Stimulated activated effector memory CD8-positive, alpha-beta T cell treated with anti-CD3 and anti-CD28 coated beads, Interleukin-12 subunit alpha, Interleukin-12 subunit beta, amount 100 ng/mL, for 72 hours (primary cell): ENCODE data around the gene ZFAND3.
A peak's percentile ranks its signal among the peaks of the same experiment; 100 is the strongest.
"Not testable (repeated sequence)": the region's sequence is repeated elsewhere in the genome, so short reads cannot be mapped to it uniquely, and the experiment has no call there.

Experiments used
- ATAC-seq: fragments of 150-1000 bp; cut with Tn5 transposase; 2 replicates; pipeline ENCODE4 v1.10.0; 2021
- DNase-seq, 2 donors: peaks; one replicate each; pipeline ENCODE4 v3.0.0; 2021 to 2022; ENCODE audit warnings: low spot score in 2 of 2
- H3K27ac Mint-ChIP-seq: one replicate; pipeline ENCODE4 v1.8.0; 2022; ENCODE audit warnings: mild to moderate bottlenecking, mixed read lengths
- H3K36me3 Mint-ChIP-seq: one replicate; pipeline ENCODE4 v1.8.0; 2022; ENCODE audit warnings: mild to moderate bottlenecking, mixed read lengths
- H3K4me1 Mint-ChIP-seq: one replicate; pipeline ENCODE4 v1.8.0; 2022; ENCODE audit warnings: mixed read lengths
- H3K4me3 Mint-ChIP-seq: one replicate; pipeline ENCODE4 v1.8.0; 2022; ENCODE audit warnings: mild to moderate bottlenecking, mixed read lengths
- H3K9me3 Mint-ChIP-seq: one replicate; pipeline ENCODE4 v1.8.0; 2022; ENCODE audit warnings: mixed read lengths

The ZFAND3 gene

GRCh38 chr6:37984578-37984977 lies 165.1 kb downstream of the ZFAND3 start:
- Mint-ChIP-seq H3K4me3 (no peak overlapping the region), H3K9me3 (no peaks in the 10 kb centered on the region), H3K4me1 (peaks cover 76% of the 10 kb centered on the region)

GRCh38 chr6:37985355-37985754 lies 165.8 kb downstream of the ZFAND3 start:
- Mint-ChIP-seq H3K27ac (no peak overlapping the region), H3K9me3 (no peaks in the 10 kb centered on the region), H3K36me3 (no peaks in the 10 kb centered on the region), H3K4me1 (peaks cover 76% of the 10 kb centered on the region), H3K4me3 (no peak overlapping the region)
- DNase-seq = no peak
- peak; percentile 52 for ATAC-seq

More at GRCh38 chr6:37984578-37984977, 165.1 kb downstream of the ZFAND3 start:
- peak overlapping the region; percentile 2 for H3K27ac Mint-ChIP-seq
- no peaks in the 10 kb centered on the region for H3K36me3 Mint-ChIP-seq
- ATAC-seq (no peak), DNase-seq (no peak)

GRCh38 chr6:37987018-37987417 lies 167.5 kb downstream of the ZFAND3 start:
- Mint-ChIP-seq H3K9me3 (no peaks in the 10 kb centered on the region), H3K27ac (peak overlapping the region; percentile 29), H3K36me3 (no peaks in the 10 kb centered on the region), H3K4me3 (no peak overlapping the region), H3K4me1 (peaks cover 61% of the 10 kb centered on the region)
- no peak for DNase-seq
- peak; percentile 86 for ATAC-seq

GRCh38 chr6:37987559-37987958 lies 168.0 kb downstream of the ZFAND3 start:
- Mint-ChIP-seq H3K4me3 (no peak overlapping the region), H3K36me3 (no peaks in the 10 kb centered on the region), H3K9me3 (no peaks in the 10 kb centered on the region), H3K27ac (peak overlapping the region; percentile 29), H3K4me1 (peaks cover 65% of the 10 kb centered on the region)
- ATAC-seq (no peak), DNase-seq (no peak)

GRCh38 chr6:37988127-37988526 lies 168.6 kb downstream of the ZFAND3 start:
- H3K27ac Mint-ChIP-seq = no peak overlapping the region
- H3K4me1 Mint-ChIP-seq = peaks cover 69% of the 10 kb centered on the region
- H3K9me3 Mint-ChIP-seq = no peaks in the 10 kb centered on the region
- no peaks in the 10 kb centered on the region for H3K36me3 Mint-ChIP-seq
- H3K4me3 Mint-ChIP-seq = no peak overlapping the region
- DNase-seq (no peak), ATAC-seq (no peak)

- ATAC-seq = no peak
- DNase-seq = no peak
- H3K36me3 Mint-ChIP-seq = no peaks in the 10 kb centered on the region
- H3K9me3 Mint-ChIP-seq = no peaks in the 10 kb centered on the region
- no peak overlapping the region for H3K4me3 Mint-ChIP-seq
- H3K4me1 Mint-ChIP-seq = peaks cover 65% of the 10 kb centered on the region
- H3K27ac Mint-ChIP-seq = no peak overlapping the region
These were observed 169.2 kb downstream of the ZFAND3 start for GRCh38 chr6:37988696-37989095.

GRCh38 chr6:37990762-37991525 lies 171.4 kb downstream of the ZFAND3 start:
- DNase-seq = no peak
- no peak for ATAC-seq
- no peaks in the 10 kb centered on the region for H3K36me3 Mint-ChIP-seq
- no peak overlapping the region for H3K4me3 Mint-ChIP-seq
- H3K27ac Mint-ChIP-seq = no peak overlapping the region
- peaks cover 51% of the 10 kb centered on the region for H3K4me1 Mint-ChIP-seq
- no peaks in the 10 kb centered on the region for H3K9me3 Mint-ChIP-seq

- Mint-ChIP-seq H3K9me3 (no peaks in the 10 kb centered on the region), H3K36me3 (no peaks in the 10 kb centered on the region), H3K4me1 (peaks cover 38% of the 10 kb centered on the region), H3K4me3 (no peak overlapping the region), H3K27ac (no peak overlapping the region)
- DNase-seq (no peak), ATAC-seq (no peak)
These were observed 173.2 kb downstream of the ZFAND3 start for GRCh38 chr6:37992749-37993148.

- not testable (repeated sequence) for H3K36me3 Mint-ChIP-seq, H3K9me3 Mint-ChIP-seq, DNase-seq, ATAC-seq, H3K27ac Mint-ChIP-seq, H3K4me3 Mint-ChIP-seq
- peaks cover 40% of the 10 kb centered on the region for H3K4me1 Mint-ChIP-seq
These were observed 173.7 kb downstream of the ZFAND3 start for GRCh38 chr6:37993194-37993593.

- no peak overlapping the region for H3K4me3 Mint-ChIP-seq
- H3K27ac Mint-ChIP-seq = no peak overlapping the region
- peaks cover 40% of the 10 kb centered on the region for H3K4me1 Mint-ChIP-seq
These were observed 174.1 kb downstream of the ZFAND3 start for GRCh38 chr6:37993596-37993995.

GRCh38 chr6:37994223-37994622 lies 174.7 kb downstream of the ZFAND3 start:
- H3K4me3 Mint-ChIP-seq = no peak overlapping the region

More at GRCh38 chr6:37993596-37993995, 174.1 kb downstream of the ZFAND3 start:
- no peak for DNase-seq
- H3K36me3 Mint-ChIP-seq = no peaks in the 10 kb centered on the region
- ATAC-seq = no peak
- H3K9me3 Mint-ChIP-seq = peaks cover 3% of the 10 kb centered on the region

GRCh38 chr6:37998366-37998765 lies 178.8 kb downstream of the ZFAND3 start:
- DNase-seq (no peak), ATAC-seq (no peak)
- Mint-ChIP-seq H3K27ac (no peak overlapping the region), H3K9me3 (peaks cover 7% of the 10 kb centered on the region), H3K36me3 (no peaks in the 10 kb centered on the region), H3K4me1 (peaks cover 25% of the 10 kb centered on the region), H3K4me3 (no peak overlapping the region)

More at GRCh38 chr6:37994223-37994622, 174.7 kb downstream of the ZFAND3 start:
- H3K36me3 Mint-ChIP-seq = no peaks in the 10 kb centered on the region
- H3K4me1 Mint-ChIP-seq = peaks cover 40% of the 10 kb centered on the region
- no peak overlapping the region for H3K27ac Mint-ChIP-seq
- ATAC-seq (no peak), DNase-seq (no peak)
- H3K9me3 Mint-ChIP-seq = peaks cover 3% of the 10 kb centered on the region

- H3K36me3 Mint-ChIP-seq = no peaks in the 10 kb centered on the region
- DNase-seq (no peak), ATAC-seq (no peak)
- H3K4me1 Mint-ChIP-seq = peaks cover 40% of the 10 kb centered on the region
- no peak overlapping the region for H3K27ac Mint-ChIP-seq
- H3K4me3 Mint-ChIP-seq = no peak overlapping the region
- peaks cover 7% of the 10 kb centered on the region for H3K9me3 Mint-ChIP-seq
These were observed 181.9 kb downstream of the ZFAND3 start for GRCh38 chr6:38001386-38001785.

- no peak overlapping the region for H3K4me3 Mint-ChIP-seq
- H3K27ac Mint-ChIP-seq = no peak overlapping the region
- peak; percentile 67 for ATAC-seq
- H3K9me3 Mint-ChIP-seq = peaks cover 3% of the 10 kb centered on the region
- no peak for DNase-seq
- peaks cover 2% of the 10 kb centered on the region for H3K36me3 Mint-ChIP-seq
- H3K4me1 Mint-ChIP-seq = peaks cover 19% of the 10 kb centered on the region
These were observed 185.4 kb downstream of the ZFAND3 start for GRCh38 chr6:38004908-38005307.

- Mint-ChIP-seq H3K4me3 (no peak overlapping the region), H3K9me3 (peaks cover 2% of the 10 kb centered on the region), H3K36me3 (peaks cover 8% of the 10 kb centered on the region), H3K4me1 (peaks cover 6% of the 10 kb centered on the region), H3K27ac (no peak overlapping the region)
- ATAC-seq (no peak), DNase-seq (no peak)
These were observed 192.4 kb downstream of the ZFAND3 start for GRCh38 chr6:38011937-38012336.

- Mint-ChIP-seq H3K27ac (no peak overlapping the region), H3K4me1 (peaks cover 6% of the 10 kb centered on the region), H3K9me3 (peaks cover 2% of the 10 kb centered on the region), H3K4me3 (no peak overlapping the region), H3K36me3 (peaks cover 8% of the 10 kb centered on the region)
- DNase-seq = no peak
- ATAC-seq = peak; percentile 54
These were observed 193.0 kb downstream of the ZFAND3 start for GRCh38 chr6:38012573-38012972.
